Activated naive CD4-positive, alpha-beta T cell treated with anti-CD3 and anti-CD28 coated beads, Interleukin-2, amount 10 ng/mL, durations not matched to agents 7 days and 5 days (primary cell): ENCODE results near the gene PI16.
A peak's percentile ranks its signal among the peaks of the same experiment; 100 is the strongest.

Experiments
- CTCF ChIA-PET: fragments of 350-600 bp; sonication (Branson Sonifier 250); formaldehyde crosslinking; loops from one replicate; lab custom pipeline; 2021; ENCODE audit warnings: antibody characterized with exemption; lab: Charles Lee
- DNase-seq: peaks from one replicate; pipeline ENCODE4 v3.0.0-alpha.2; 2020
- H3K27ac Mint-ChIP-seq: one replicate; pipeline ENCODE4 v1.8.0; 2021; ENCODE audit warnings: mild to moderate bottlenecking, moderate library complexity, mixed read lengths
- H3K27me3 Mint-ChIP-seq: one replicate; pipeline ENCODE4 v1.8.0; 2021; ENCODE audit warnings: mild to moderate bottlenecking, mixed read lengths
- H3K36me3 Mint-ChIP-seq: one replicate; pipeline ENCODE4 v1.8.0; 2021; ENCODE audit warnings: mixed read lengths
- H3K4me1 Mint-ChIP-seq: one replicate; pipeline ENCODE4 v1.8.0; 2021; ENCODE audit warnings: mixed read lengths
- H3K4me3 Mint-ChIP-seq: one replicate; pipeline ENCODE4 v1.8.0; 2021; ENCODE audit warnings: mild to moderate bottlenecking, moderate library complexity, mixed read lengths
- H3K9me3 Mint-ChIP-seq: one replicate; pipeline ENCODE4 v1.8.0; 2021; ENCODE audit warnings: mixed read lengths

PI16 gene

DNA sequence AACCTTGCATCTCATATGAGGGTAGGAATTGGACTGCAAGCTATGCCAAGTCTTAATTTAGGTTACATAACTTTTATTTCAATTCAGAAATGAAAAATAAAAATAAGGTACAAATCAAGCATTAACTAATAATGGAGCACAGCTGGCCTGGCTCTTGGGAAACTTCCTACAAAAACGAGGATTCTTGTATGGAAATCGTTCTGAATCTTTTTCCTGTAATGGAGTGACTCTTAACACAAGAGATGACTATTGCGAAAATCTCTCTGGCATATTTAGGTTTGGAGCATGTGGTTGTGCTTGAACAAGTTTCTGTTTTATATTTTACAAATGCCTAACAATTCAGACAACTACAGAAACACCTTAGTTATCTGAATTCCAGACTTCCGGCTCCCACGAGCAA lies 34.0 kb upstream of the PI16 start:
- Mint-ChIP-seq H3K4me1 (peaks cover 31% of the 10 kb centered on the region), H3K27ac (no peak overlapping the region), H3K27me3 (no peaks in the 10 kb centered on the region), H3K36me3 (peaks cover 62% of the 10 kb centered on the region), H3K4me3 (no peak overlapping the region), H3K9me3 (no peaks in the 10 kb centered on the region)
- no peak for DNase-seq
- CTCF ChIA-PET = no interaction called here

DNA sequence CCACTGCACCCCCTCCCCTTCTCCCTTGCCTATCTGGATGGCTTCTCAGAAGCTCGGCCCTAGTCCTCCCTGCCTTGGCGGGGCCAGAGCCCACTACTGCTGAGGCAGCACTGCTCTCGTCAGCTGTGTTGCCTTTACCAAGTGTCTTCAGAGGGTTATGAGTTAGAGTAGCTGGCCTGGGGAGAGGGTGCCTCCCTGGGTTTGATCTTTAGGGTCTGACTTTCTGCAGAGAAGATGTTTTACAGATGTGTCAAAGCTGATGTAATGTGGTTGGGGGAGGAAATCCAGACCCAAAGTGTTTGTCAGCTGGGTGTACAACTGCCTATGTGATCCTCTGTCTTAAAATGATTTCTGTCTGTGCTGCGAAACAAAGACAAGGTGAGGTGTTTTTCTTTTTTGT lies 30.4 kb upstream of the PI16 start:
- H3K36me3 Mint-ChIP-seq = peaks cover 44% of the 10 kb centered on the region
- H3K4me1 Mint-ChIP-seq = peaks cover 29% of the 10 kb centered on the region
- CTCF ChIA-PET = interaction anchor here (0.8 to 3.4 kb wide), 3 partner anchors 9 to 73 kb away, joined by 3 to 14 read pairs (median 4); no protein-coding TSS in a partner anchor
- H3K27ac Mint-ChIP-seq = peak overlapping the region; percentile 53
- no peak for DNase-seq
- H3K4me3 Mint-ChIP-seq = no peak overlapping the region
- no peaks in the 10 kb centered on the region for H3K27me3 Mint-ChIP-seq
- no peaks in the 10 kb centered on the region for H3K9me3 Mint-ChIP-seq

DNA sequence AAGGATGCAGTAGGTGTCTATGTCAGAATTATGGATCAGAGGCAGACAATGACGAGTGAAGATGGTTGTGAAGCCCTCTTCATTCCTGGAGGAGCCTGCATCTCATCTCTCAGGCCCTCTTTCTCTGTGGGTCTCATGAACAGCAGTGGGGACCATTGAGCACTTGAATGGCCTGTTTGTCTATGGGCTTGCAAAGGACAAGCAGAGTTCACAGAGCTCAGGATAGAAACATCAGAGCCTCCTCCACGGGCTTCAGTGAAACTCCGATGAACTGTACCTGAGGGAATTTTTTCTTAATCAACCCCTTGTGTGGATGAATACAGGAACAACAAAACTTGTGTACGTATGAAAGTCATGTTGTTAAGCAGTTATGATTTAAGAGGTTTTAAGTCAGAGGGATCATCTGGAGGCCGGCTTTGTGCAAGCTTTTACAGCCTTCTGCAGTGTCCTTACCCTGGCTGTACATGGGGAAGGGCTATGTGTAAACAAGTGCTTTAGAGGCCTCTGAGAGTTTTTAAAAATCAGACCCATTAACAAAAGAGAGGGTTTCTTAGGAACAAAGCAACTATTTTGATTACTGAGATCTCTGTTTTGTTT lies 29.7 kb upstream of the PI16 start:
- CTCF ChIA-PET = interaction anchor here (0.8 to 3.4 kb wide), 3 partner anchors 10 to 73 kb away, joined by 3 to 14 read pairs (median 4); no protein-coding TSS in a partner anchor
- Mint-ChIP-seq H3K4me1 (peaks cover 29% of the 10 kb centered on the region), H3K36me3 (peaks cover 37% of the 10 kb centered on the region), H3K4me3 (no peak overlapping the region), H3K9me3 (no peaks in the 10 kb centered on the region), H3K27ac (peak overlapping the region; percentile 55), H3K27me3 (no peaks in the 10 kb centered on the region)
- DNase-seq = no peak

DNA sequence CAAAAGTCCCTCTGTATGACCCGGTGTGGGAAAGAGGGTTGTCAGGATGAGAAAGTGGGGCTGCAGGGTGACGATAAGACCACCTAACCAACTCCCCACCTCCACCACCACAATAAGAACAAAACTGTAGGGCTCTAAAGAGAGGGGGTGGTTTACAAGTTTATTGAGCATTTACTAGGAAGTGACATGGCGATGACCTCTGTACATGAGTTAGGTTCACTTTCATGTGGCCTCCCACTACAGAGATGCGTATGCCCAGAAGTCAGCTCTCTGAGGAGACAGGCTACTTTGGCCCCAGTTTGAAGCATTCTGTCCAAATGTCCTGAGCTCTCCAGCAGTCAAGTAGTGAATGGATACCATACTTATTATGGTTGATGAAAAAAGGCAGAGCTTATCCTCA lies 28.7 kb upstream of the PI16 start:
- CTCF ChIA-PET = interaction anchor here (0.9 kb wide), 1 partner anchor 21 kb away, joined by 3 read pairs; no protein-coding TSS in a partner anchor
- no peak overlapping the region for H3K4me3 Mint-ChIP-seq
- H3K27ac Mint-ChIP-seq = no peak overlapping the region

DNA sequence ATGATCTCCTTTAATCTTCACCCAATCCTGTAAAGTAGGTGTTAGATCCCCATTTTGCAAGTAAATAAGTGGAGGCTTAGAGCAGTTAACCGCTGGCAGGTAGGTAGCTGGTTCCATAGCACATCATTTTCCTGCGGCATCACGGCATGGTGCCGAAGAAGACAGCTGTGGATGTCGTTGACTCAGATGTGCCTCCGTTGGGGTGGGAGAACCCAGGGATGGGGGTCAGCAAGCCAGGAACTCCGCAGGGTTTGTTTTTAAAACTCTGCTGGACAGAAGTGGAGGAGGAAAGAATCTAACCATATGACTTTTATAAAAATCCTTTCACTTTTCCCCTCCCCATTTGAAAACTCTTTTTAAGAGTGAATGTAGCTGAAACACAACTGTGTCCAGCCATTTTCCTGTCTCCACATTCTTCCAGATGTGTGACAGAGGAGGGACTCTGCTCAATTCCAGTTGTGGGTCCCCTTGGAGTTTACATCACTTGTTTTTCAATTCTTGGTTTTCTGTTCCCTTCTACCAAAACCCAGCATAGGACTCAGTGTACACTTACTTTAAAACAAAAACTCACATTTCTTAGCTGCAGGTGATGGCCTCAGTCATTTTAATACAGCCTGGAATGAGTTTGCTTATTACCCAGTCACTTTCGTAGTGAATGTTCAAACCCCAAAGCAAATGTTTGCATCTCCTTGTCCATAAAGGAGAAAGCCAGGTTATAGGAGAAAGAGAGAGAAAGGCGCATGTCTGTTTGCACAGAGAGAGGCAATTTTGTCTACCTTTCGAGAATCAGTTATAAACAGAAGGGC lies 27.6 kb upstream of the PI16 start:
- no peak overlapping the region for H3K4me3 Mint-ChIP-seq
- H3K9me3 Mint-ChIP-seq = no peaks in the 10 kb centered on the region
- peaks cover 24% of the 10 kb centered on the region for H3K36me3 Mint-ChIP-seq
- CTCF ChIA-PET = interaction anchor here (0.6 kb wide), 1 partner anchor 91 kb away, joined by 3 read pairs; no protein-coding TSS in a partner anchor
- no peak overlapping the region for H3K27ac Mint-ChIP-seq
- no peak for DNase-seq
- H3K27me3 Mint-ChIP-seq = peaks cover 3% of the 10 kb centered on the region
- H3K4me1 Mint-ChIP-seq = peaks cover 29% of the 10 kb centered on the region

More for the DNA sequence above, 28.7 kb upstream of the PI16 start:
- H3K9me3 Mint-ChIP-seq = no peaks in the 10 kb centered on the region
- H3K36me3 Mint-ChIP-seq = peaks cover 30% of the 10 kb centered on the region
- peaks cover 29% of the 10 kb centered on the region for H3K4me1 Mint-ChIP-seq
- DNase-seq = no peak
- peaks cover 3% of the 10 kb centered on the region for H3K27me3 Mint-ChIP-seq

DNA sequence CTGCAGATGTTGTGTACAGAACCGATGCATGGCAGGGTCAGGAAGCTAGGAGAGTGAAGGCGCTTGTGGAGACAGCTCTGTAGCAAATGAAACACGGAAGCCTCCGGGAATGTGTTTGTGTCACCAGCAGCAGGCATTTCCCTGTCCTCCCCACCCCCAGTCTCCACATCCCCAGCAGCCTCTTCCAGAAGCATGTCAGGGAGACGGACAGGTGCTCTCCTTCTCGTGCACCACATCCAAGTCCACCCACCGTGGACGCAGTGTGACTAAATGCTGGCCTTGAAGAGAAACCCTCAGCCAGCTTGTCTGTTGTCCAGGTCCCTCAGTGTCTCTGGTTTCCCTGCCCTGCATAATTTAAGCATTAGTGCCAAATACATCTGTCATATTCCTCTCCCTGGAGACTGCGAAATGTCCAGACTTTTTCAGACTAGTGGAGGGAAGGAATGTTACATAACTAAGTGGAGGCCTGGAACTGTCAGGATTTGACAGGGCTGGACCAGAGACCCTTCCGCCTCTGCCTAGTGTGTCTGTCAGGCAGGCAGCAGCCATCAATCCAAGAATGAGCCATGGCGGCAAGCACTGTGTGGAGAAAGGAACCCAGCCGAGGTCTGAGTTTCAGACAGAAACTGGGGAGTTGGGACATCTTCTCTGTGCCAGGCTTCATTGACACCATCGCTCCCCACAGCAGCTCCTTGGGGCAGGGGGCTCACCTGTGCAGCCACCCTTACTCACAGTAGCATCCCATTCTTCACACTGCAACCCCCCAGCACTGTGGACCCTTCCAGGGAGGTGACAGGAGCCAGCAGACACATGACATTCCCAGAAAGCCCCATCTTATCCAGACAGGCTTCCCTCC lies 26.6 kb upstream of the PI16 start:
- H3K4me3 Mint-ChIP-seq = no peak overlapping the region
- peaks cover 3% of the 10 kb centered on the region for H3K27me3 Mint-ChIP-seq
- no peaks in the 10 kb centered on the region for H3K9me3 Mint-ChIP-seq
- no peak for DNase-seq
- H3K4me1 Mint-ChIP-seq = peaks cover 29% of the 10 kb centered on the region
- CTCF ChIA-PET = interaction anchor here (0.8 kb wide), 1 partner anchor 90 kb away, joined by 3 read pairs; no protein-coding TSS in a partner anchor
- no peak overlapping the region for H3K27ac Mint-ChIP-seq
- H3K36me3 Mint-ChIP-seq = peaks cover 22% of the 10 kb centered on the region

DNA sequence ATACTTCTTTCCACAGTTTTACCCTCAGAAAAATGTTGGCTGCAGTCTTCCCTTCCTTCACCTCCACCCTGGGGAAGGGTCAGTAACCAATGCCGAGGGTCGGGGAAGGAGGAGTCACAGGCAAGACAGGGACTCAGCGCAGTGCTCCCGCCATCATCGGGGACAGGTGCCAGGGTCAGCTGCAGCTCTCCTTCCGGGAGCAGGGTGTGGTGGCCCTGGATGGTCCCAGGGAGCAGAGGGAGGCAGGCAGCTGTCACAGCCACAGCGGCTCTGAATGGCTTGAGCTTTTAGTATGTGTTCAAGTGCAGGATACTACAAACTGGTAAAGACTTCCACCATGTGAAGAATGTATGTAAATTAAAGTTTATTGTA lies 26.0 kb upstream of the PI16 start:
- CTCF ChIA-PET = no interaction called here
- H3K4me1 Mint-ChIP-seq = peaks cover 26% of the 10 kb centered on the region
- H3K4me3 Mint-ChIP-seq = no peak overlapping the region
- peaks cover 3% of the 10 kb centered on the region for H3K27me3 Mint-ChIP-seq
- peaks cover 21% of the 10 kb centered on the region for H3K36me3 Mint-ChIP-seq
- no peak overlapping the region for H3K27ac Mint-ChIP-seq
- H3K9me3 Mint-ChIP-seq = no peaks in the 10 kb centered on the region
- no peak for DNase-seq

DNA sequence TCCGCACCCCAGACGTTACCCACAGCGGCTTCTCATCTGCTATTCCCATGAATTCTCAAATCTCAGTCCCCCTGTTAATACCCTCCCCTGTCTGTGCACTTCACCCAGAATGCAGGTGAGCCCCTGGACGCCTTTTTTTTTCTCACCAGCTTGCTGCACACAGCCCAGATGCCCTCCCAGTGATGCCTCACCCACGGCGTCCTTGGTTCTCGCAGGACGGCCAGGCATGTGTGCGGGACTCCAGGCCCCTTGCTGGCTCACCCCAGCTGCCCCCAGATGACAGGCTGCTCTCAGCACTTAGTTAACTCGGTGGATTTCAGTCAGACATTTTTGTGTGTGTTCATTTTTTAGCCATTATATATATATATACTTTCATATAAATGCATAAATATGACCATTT lies 25.4 kb upstream of the PI16 start:
- Mint-ChIP-seq H3K27me3 (peaks cover 3% of the 10 kb centered on the region), H3K36me3 (peaks cover 18% of the 10 kb centered on the region), H3K9me3 (no peaks in the 10 kb centered on the region), H3K27ac (no peak overlapping the region), H3K4me3 (no peak overlapping the region), H3K4me1 (peaks cover 24% of the 10 kb centered on the region)
- DNase-seq = no peak
- CTCF ChIA-PET = no interaction called here

DNA sequence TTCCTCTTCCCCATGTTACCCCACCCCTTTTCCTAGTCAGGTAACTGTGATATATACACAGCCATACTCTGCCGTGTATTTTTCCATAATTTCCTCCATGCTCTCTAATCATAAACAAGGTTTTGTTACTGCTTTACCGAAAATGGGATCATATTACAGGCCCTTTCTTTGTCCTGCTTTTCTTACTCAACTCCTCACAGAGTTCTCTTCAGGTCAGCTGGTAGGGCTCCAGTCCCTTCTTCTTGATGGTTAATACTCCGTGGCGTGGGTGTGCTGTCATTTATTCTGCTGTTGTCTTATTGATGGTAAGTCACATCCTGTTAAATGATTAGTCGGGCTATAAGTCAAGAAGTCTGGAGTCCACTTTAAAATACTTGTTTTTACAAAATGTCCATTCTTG lies 24.9 kb upstream of the PI16 start:
- no peak overlapping the region for H3K4me3 Mint-ChIP-seq
- no peaks in the 10 kb centered on the region for H3K9me3 Mint-ChIP-seq
- H3K36me3 Mint-ChIP-seq = peaks cover 14% of the 10 kb centered on the region
- peaks cover 3% of the 10 kb centered on the region for H3K27me3 Mint-ChIP-seq
- H3K4me1 Mint-ChIP-seq = peaks cover 19% of the 10 kb centered on the region
- no peak overlapping the region for H3K27ac Mint-ChIP-seq
- DNase-seq = no peak
- CTCF ChIA-PET = no interaction called here

DNA sequence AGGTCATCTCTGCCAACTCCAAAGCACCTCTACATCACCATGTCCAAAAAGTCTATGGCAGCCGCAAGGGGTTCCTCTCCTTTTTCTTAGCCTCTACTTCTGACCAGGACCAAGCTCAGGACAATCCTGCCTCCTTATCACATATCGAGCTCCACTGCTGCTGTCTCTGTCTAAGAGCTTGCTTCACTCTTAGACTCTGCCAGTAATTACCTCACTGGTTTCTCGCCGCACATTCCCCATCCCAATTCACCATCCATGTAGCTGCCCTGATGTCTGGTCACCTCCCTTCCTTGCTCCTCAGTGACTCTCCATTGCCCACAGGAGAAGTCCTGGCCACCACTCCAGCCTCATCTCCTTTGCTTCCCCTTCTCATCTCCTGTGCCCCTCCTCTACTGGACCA lies 24.1 kb upstream of the PI16 start:
- no peak overlapping the region for H3K27ac Mint-ChIP-seq
- H3K4me1 Mint-ChIP-seq = peaks cover 14% of the 10 kb centered on the region
- H3K27me3 Mint-ChIP-seq = peaks cover 10% of the 10 kb centered on the region
- CTCF ChIA-PET = no interaction called here
- H3K9me3 Mint-ChIP-seq = no peaks in the 10 kb centered on the region
- DNase-seq = no peak
- H3K36me3 Mint-ChIP-seq = peaks cover 5% of the 10 kb centered on the region
- no peak overlapping the region for H3K4me3 Mint-ChIP-seq

DNA sequence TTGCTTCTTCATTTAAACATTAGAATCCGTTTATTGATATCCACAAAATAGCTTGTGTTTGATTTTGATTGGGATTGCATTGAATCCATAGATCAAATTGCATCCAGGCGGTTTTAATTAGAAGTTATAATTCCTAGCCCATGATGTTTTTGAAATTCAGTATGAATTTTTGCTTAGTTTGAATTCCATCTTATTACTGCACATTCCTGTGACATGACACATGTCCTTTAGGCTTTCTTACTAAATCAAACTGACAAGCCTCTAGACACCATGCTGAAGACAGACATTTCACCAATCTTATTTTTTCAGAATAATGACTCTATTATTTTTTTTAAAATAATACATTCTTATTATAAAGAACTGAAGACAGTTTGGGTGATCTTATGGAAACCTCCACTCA lies 21.4 kb upstream of the PI16 start:
- Mint-ChIP-seq H3K27ac (no peak overlapping the region), H3K4me1 (peaks cover 12% of the 10 kb centered on the region), H3K4me3 (no peak overlapping the region), H3K27me3 (peaks cover 31% of the 10 kb centered on the region), H3K9me3 (no peaks in the 10 kb centered on the region), H3K36me3 (no peaks in the 10 kb centered on the region)
- no peak for DNase-seq
- CTCF ChIA-PET = interaction anchor here (1.5 kb wide), 1 partner anchor 85 kb away, joined by 4 read pairs; no protein-coding TSS in a partner anchor

DNA sequence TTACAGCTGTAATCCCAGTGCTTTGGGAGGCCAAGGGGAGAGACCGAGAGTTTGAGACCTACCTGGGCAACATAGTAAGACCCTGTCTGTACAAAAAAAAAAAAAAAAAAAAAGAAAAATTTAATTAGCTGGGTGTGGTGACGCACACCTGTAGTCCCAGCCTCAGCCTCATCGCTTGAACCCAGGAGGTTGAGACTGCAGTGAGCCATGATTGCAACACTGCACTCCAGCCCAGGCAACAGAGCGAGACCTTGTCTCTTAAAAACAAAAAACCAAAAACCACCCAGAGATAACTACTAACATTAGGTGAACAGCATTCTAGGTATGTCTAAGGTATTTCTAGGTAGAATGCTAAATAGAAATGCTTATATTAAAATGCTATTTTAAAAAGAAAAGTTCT lies 21.0 kb upstream of the PI16 start:
- no peaks in the 10 kb centered on the region for H3K36me3 Mint-ChIP-seq
- peaks cover 12% of the 10 kb centered on the region for H3K4me1 Mint-ChIP-seq
- peaks cover 32% of the 10 kb centered on the region for H3K27me3 Mint-ChIP-seq
- CTCF ChIA-PET = interaction anchor here (1.5 kb wide), 1 partner anchor 85 kb away, joined by 4 read pairs; no protein-coding TSS in a partner anchor
- H3K27ac Mint-ChIP-seq = no peak overlapping the region
- H3K4me3 Mint-ChIP-seq = no peak overlapping the region
- no peak for DNase-seq
- H3K9me3 Mint-ChIP-seq = no peaks in the 10 kb centered on the region

DNA sequence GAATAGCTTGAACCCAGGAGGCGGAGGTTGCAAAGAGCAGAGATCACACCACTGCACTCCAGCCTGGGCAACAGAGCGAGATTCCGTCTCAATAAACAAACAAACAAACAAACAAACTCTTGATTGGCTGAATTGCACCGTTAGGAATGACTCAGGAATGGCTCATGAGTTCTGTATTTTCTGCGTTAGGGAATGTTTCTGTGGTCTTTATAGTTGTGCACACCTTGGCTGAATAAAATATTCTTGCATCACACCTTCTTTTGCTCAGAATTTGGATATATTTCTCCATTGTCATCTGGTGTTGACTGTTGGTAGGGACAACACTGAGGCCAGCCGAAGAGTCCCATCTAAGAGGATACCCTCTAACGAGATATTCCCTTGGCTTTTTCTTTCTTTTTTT lies 19.6 kb upstream of the PI16 start:
- no peaks in the 10 kb centered on the region for H3K9me3 Mint-ChIP-seq
- no peaks in the 10 kb centered on the region for H3K36me3 Mint-ChIP-seq
- H3K27ac Mint-ChIP-seq = no peak overlapping the region
- H3K4me1 Mint-ChIP-seq = peaks cover 12% of the 10 kb centered on the region
- no peak overlapping the region for H3K4me3 Mint-ChIP-seq
- DNase-seq = no peak
- peaks cover 43% of the 10 kb centered on the region for H3K27me3 Mint-ChIP-seq
- CTCF ChIA-PET = no interaction called here

DNA sequence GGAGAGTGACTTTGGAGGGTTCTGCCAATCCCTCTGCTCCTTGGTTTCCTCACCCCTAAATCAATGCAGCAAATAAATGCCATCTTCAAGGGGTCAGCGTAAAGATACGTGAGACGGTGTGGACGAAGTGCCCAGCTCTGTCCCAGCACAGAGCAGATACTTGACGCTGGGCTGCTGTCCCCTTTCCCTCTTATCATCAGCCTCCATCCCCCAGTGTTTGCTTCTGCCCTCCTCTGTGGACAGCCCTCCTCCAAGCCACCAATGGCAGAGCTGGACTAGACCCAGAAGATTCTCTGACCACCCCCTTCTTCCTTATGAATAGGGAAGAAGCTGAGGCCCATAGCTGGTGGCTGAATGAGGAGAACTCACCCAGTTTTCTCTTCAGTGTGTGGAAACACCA lies 17.7 kb upstream of the PI16 start:
- H3K27me3 Mint-ChIP-seq = peaks cover 56% of the 10 kb centered on the region
- peaks cover 12% of the 10 kb centered on the region for H3K4me1 Mint-ChIP-seq
- no peaks in the 10 kb centered on the region for H3K36me3 Mint-ChIP-seq

More for the DNA sequence above, 17.7 kb upstream of the PI16 start:
- Mint-ChIP-seq H3K4me3 (no peak overlapping the region), H3K27ac (no peak overlapping the region), H3K9me3 (no peaks in the 10 kb centered on the region)
- DNase-seq = no peak
- CTCF ChIA-PET = interaction anchor here (1.3 to 1.7 kb wide), 2 partner anchors 13 to 51 kb away, joined by 3 to 4 read pairs; partner anchors contain the start of gene C6orf89
